SK-N-MC (cell line): ENCODE measurements around the gene EIF1AD.
A peak's percentile ranks its signal among the peaks of the same experiment; 100 is the strongest.

Experiments used
- EZH2 ChIP-seq: fragments of 200-600 bp; sonication (generic); IDR thresholded peaks from one replicate; pipeline ENCODE4 v1.6.1; 2017; ENCODE audit warnings: antibody characterized with exemption
- FOXP2 ChIP-seq: optimal IDR thresholded peaks from 2 replicates; pipeline ENCODE3; 2011; ENCODE audit warnings: mild to moderate bottlenecking, moderate library complexity; ENCODE audit not compliant: insufficient read depth; ENCODE audit errors: extremely low read length, control extremely low read depth
- POLR2AphosphoS5 ChIP-seq: IDR thresholded peaks from 2 replicates; pipeline ENCODE4 v1.6.1; 2012; ENCODE audit warnings: mild to moderate bottlenecking, low read depth, low read length, borderline replicate concordance

DNA sequence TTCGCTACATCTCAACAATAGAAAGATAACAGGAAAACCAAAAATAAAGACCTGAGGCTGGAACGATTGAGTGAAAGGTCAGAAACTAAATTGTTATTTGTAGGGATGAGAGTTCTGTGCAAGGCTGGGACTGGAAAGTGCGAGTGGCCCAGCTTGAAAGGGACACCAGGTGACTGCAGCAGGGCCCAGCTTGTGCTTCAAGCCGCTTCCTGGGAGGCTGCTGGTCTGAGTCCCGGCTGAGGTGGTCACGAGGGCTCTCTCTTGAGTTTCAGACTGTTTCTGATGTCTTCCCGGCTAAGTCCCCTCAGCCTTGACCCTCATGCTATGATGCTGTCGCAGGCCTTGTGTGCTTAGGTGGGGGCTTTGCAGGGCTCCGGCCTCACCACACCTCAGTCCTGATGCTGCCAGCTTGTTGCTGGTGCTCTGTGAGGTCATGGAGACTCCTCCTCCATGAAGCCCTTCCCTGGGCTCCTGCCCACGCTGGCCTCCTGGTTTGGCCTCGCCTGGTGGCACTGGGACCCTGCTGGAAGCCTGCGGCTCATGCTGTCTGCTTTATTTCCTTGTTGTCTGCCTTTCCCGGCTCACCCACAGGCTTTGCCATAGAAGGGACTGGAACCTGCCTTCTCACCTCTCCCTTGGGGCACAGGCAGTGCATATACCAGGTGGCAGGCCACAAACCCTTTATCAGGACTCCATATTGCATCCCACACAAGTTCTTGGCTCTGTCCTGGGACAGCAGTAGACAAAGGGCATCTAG is 4.4 kb upstream of the EIF1AD start:
- TF ChIP-seq POLR2AphosphoS5 (peak; percentile 10), EZH2 (no peak), FOXP2 (no peak)
